ENCODE data around the gene BLCAP. TPM values are rescaled to one million over a fixed set of nuclear protein-coding genes. Genes with fewer than 3 reads are reported as not detected.

The BLCAP gene
- total and polyA plus RNA-seq, 2 experiments from 2014 or later: 62.2 to 64.8 TPM

GRCh38 chr20:37504404-37505096 is 23.1 kb downstream of the BLCAP start:
- Mint-ChIP-seq H3K4me1 (no peaks in the 10 kb centered on the region; the same call in 2 of the 3 replicates), H3K27me3 (ENCODE audit: insufficient read depth, low read depth, poor library complexity) (no peaks in the 10 kb centered on the region), H3K4me3 (no peak overlapping the region), H3K9me3 (no peaks in the 10 kb centered on the region), H3K36me3 (ENCODE audit: low read depth) (no peaks in the 10 kb centered on the region), H3K27ac (no peak overlapping the region)
- Histone ChIP-seq H2AFZ (no peak overlapping the region), H3K79me2 (replicated peaks; ENCODE audit: insufficient read depth) (no peaks in the 10 kb centered on the region), H3K27ac (ENCODE audit: low read depth) (peak overlapping the region; percentile 55; the same call in 1 of the 2 replicates), H3K36me3 (ENCODE audit: insufficient read depth) (no peaks in the 10 kb centered on the region), H3K4me2 (peak overlapping the region; percentile 69), H3F3A (replicated peaks; ENCODE audit: low read depth) (no peaks in the 10 kb centered on the region), H4K20me1 (replicated peaks; ENCODE audit: insufficient read depth) (peaks cover 8% of the 10 kb centered on the region; the same call in 1 of the 2 replicates), H3K4me1 (ENCODE audit: insufficient read depth) (peaks cover 17% of the 10 kb centered on the region), H3K9me2 (ENCODE audit: insufficient read depth) (peaks cover 21% of the 10 kb centered on the region), H3K4me3 (no peak overlapping the region), H3K27me3 (ENCODE audit: insufficient read depth) (no peaks in the 10 kb centered on the region)
- peak; percentile 86 for DNase-seq (ENCODE audit: low spot score)
- TF ChIP-seq REST (IDR thresholded peaks at IDR 0.05; ENCODE audit: unreplicated experiment): no peak
- TF ChIP-seq ZNF114 (CRISPR knock-in tag; IDR thresholded peaks at IDR 0.05): no peak
- no peak for TF ChIP-seq EZH2phosphoT487 (IDR thresholded peaks at IDR 0.05; ENCODE audit: unreplicated experiment)
- no peak for TF ChIP-seq ETS1 (IDR thresholded peaks at IDR 0.05)
- no peak for TF ChIP-seq EZH2 (IDR thresholded peaks at IDR 0.05; ENCODE audit: low read depth, unreplicated experiment)
- peak; percentile 9; the same call in 2 of the 3 replicates for ATAC-seq

GRCh38 chr20:37503256-37503927 is 24.3 kb downstream of the BLCAP start:
- Histone ChIP-seq H3K79me2 (replicated peaks; ENCODE audit: insufficient read depth) (no peaks in the 10 kb centered on the region), H3K4me2 (no peak overlapping the region), H2AFZ (no peak overlapping the region), H3K4me3 (no peak overlapping the region), H3F3A (replicated peaks; ENCODE audit: low read depth) (no peaks in the 10 kb centered on the region), H3K27ac (ENCODE audit: low read depth) (no peak overlapping the region), H4K20me1 (replicated peaks; ENCODE audit: insufficient read depth) (peaks cover 12% of the 10 kb centered on the region; the same call in 1 of the 2 replicates), H3K27me3 (ENCODE audit: insufficient read depth) (no peaks in the 10 kb centered on the region), H3K9me2 (ENCODE audit: insufficient read depth) (peaks cover 21% of the 10 kb centered on the region), H3K4me1 (ENCODE audit: insufficient read depth) (peaks cover 17% of the 10 kb centered on the region), H3K36me3 (ENCODE audit: insufficient read depth) (no peaks in the 10 kb centered on the region)
- no peak for DNase-seq (ENCODE audit: low spot score)
- Mint-ChIP-seq H3K4me1 (no peaks in the 10 kb centered on the region; the same call in 2 of the 3 replicates), H3K27ac (no peak overlapping the region), H3K4me3 (no peak overlapping the region), H3K9me3 (no peaks in the 10 kb centered on the region), H3K27me3 (ENCODE audit: insufficient read depth, low read depth, poor library complexity) (no peaks in the 10 kb centered on the region), H3K36me3 (ENCODE audit: low read depth) (no peaks in the 10 kb centered on the region)
- no peak for ATAC-seq
- no peak for TF ChIP-seq JUNB (IDR thresholded peaks at IDR 0.05; ENCODE audit: unreplicated experiment)
- no peak for TF ChIP-seq CREB1 (CRISPR knock-in tag; IDR thresholded peaks at IDR 0.05; ENCODE audit: low read depth)
- TF ChIP-seq EZH2 (IDR thresholded peaks at IDR 0.05; ENCODE audit: low read depth, unreplicated experiment): no peak
- TF ChIP-seq POLR2AphosphoS5 (IDR thresholded peaks at IDR 0.05; ENCODE audit: low read depth): no peak
- TF ChIP-seq NANOG (IDR thresholded peaks at IDR 0.05; ENCODE audit: borderline replicate concordance): no peak
- TF ChIP-seq ETS1 (IDR thresholded peaks at IDR 0.05): no peak
- no peak for TF ChIP-seq ZNF331 (CRISPR knock-in tag; IDR thresholded peaks at IDR 0.05; ENCODE audit: low read depth)
- TF ChIP-seq CTCF (conservative IDR thresholded peaks at IDR 0.05; ENCODE audit: low read depth in 2 of 2): no peak
- no peak for TF ChIP-seq EZH2phosphoT487 (IDR thresholded peaks at IDR 0.05; ENCODE audit: unreplicated experiment)

Measured in GM23338 (cell line).